K562 (cell line): ENCODE measurements around the gene AP1M1. TPM values are rescaled to one million over a fixed set of nuclear protein-coding genes. Genes with fewer than 3 reads are reported as not detected.

Experiments
- ATAC-seq: fragments of 200-7000 bp; cut with Tn5 transposase; 3 replicates; pipeline ENCODE4 v1.9.1; 2020; ENCODE audit warnings: moderate library complexity
- BruUV-seq: library from RNA; stranded (reverse); fragments of 400-500 nt; replicated peaks from 2 replicates; lab custom pipeline; 2021; lab: Mats Ljungman, UMichigan
- CTCF ChIA-PET: fragments of 300-600 bp; formaldehyde crosslinking; extraction: SDS; loops from one replicate; lab custom pipeline; 2021; ENCODE audit warnings: low intra/inter-chr PET ratio; lab: Yijun Ruan, JAX
- POLR2A ChIA-PET: fragments of 300-600, 350-650 bp; sonication (Branson Sonifier 250); formaldehyde crosslinking; extraction: SDS; loops from one replicate; lab custom pipeline; 2021; ENCODE audit warnings: antibody characterized with exemption, inconsistent platforms; lab: Yijun Ruan, JAX
- DNase-seq, 4 experiments: peaks; one replicate each; pipeline versions ENCODE4 v3.0.0 to v3.0.0-alpha.2; 2011 to 2018; ENCODE audit warnings: low spot score in 3 of 4, mixed read lengths in 3 of 4; ENCODE audit errors: extremely low read depth in 1 of 4
- FAIRE-seq: peaks from 2 replicates; lab custom pipeline; 2011; peaks lifted over from hg19 to GRCh38; lab: Jason Lieb, UNC
- H2AFZ ChIP-seq: 2 replicates; pipeline ENCODE4 v1.6.0; 2011; ENCODE audit warnings: low read depth, low read length, control low read depth, inconsistent platforms
- H3K27ac ChIP-seq: fragments of 200-600 bp; 3 replicates; pipeline ENCODE4 v1.8.0; 2011; ENCODE audit warnings: low read depth, mild to moderate bottlenecking, control low read depth, inconsistent platforms, low read length, moderate library complexity, mixed read lengths; ENCODE audit errors: extremely low read depth
- H3K27me3 ChIP-seq, 2 experiments: fragments of 300-600 bp in 1 of 2; 2 replicates in 1 of 2; 3 replicates in 1 of 2; pipeline versions ENCODE4 v1.6.0 to v1.8.0; 2011; ENCODE audit warnings: inconsistent platforms in 2 of 2, low read length in 2 of 2, mild to moderate bottlenecking in 1 of 2, mixed read lengths in 1 of 2, moderate library complexity in 1 of 2; ENCODE audit not compliant: control insufficient read depth in 2 of 2, insufficient read depth in 2 of 2
- H3K36me3 ChIP-seq: fragments of 300-600 bp; 3 replicates; pipeline ENCODE4 v1.8.0; 2011; ENCODE audit warnings: mild to moderate bottlenecking, low read length, inconsistent platforms; ENCODE audit not compliant: control insufficient read depth, insufficient read depth
- H3K4me1 ChIP-seq, 2 experiments: fragments of 200-600 bp in 1 of 2; replicated peaks in 1 of 2; 2 replicates in 1 of 2; 3 replicates in 1 of 2; pipeline versions ENCODE4 v1.5.1 to v1.8.0; 2011; ENCODE audit warnings: inconsistent platforms in 2 of 2, low read length in 2 of 2, mild to moderate bottlenecking in 1 of 2, mixed read lengths in 1 of 2, moderate library complexity in 1 of 2; ENCODE audit not compliant: control insufficient read depth in 2 of 2, insufficient read depth in 2 of 2
- H3K4me2 ChIP-seq: 2 replicates; pipeline ENCODE4 v1.6.1; 2011; ENCODE audit warnings: low read length, control low read depth, inconsistent platforms, mixed read lengths; ENCODE audit not compliant: insufficient read depth
- H3K4me3 ChIP-seq: fragments of 200-600 bp; sonication (generic), shearing (Covaris generic); 2 replicates; pipeline ENCODE4 v1.5.1; 2016; ENCODE audit warnings: control low read depth, inconsistent platforms
- H3K79me2 ChIP-seq: fragments of 200-600 bp; 3 replicates; pipeline ENCODE4 v1.8.0; 2011; ENCODE audit warnings: low read length, inconsistent platforms; ENCODE audit not compliant: control insufficient read depth, insufficient read depth
- H3K9ac ChIP-seq, 2 experiments: 2 replicates each; pipeline versions ENCODE4 v1.6.0 to v1.6.1; 2011; ENCODE audit warnings: low read depth in 2 of 2, low read length in 2 of 2, control low read depth in 1 of 2, inconsistent platforms in 1 of 2, mild to moderate bottlenecking in 1 of 2, mixed read lengths in 1 of 2; ENCODE audit not compliant: insufficient read depth in 1 of 2
- H3K9me1 ChIP-seq: one replicate; pipeline ENCODE4 v1.6.0; 2011; ENCODE audit warnings: inconsistent platforms, mild to moderate bottlenecking, low read length, moderate library complexity; ENCODE audit not compliant: control insufficient read depth, insufficient read depth
- H3K9me3 ChIP-seq: replicated peaks from 2 replicates; pipeline ENCODE4 v1.5.1; 2011; ENCODE audit warnings: low read depth, low read length, inconsistent platforms; ENCODE audit not compliant: control insufficient read depth, insufficient read depth
- H4K20me1 ChIP-seq: replicated peaks from 2 replicates; pipeline ENCODE4 v1.6.1; 2011; ENCODE audit warnings: low read length, inconsistent platforms, mixed read lengths; ENCODE audit not compliant: control insufficient read depth, insufficient read depth
- ARID1B ChIP-seq: fragments of 450-650 bp; IDR thresholded peaks from 2 replicates; pipeline ENCODE4 v1.6.1; 2016; ENCODE audit warnings: antibody characterized with exemption, mild to moderate bottlenecking, inconsistent platforms
- ATF1 ChIP-seq, 2 experiments: fragments of 450-650 bp in 1 of 2; IDR thresholded peaks; 2 replicates each; pipeline ENCODE4 v1.6.1; 2016; ENCODE audit warnings: missing compliant biosample characterization in 1 of 2, missing genetic modification characterization in 1 of 2
- ATF7 ChIP-seq: fragments of 450-650 bp; IDR thresholded peaks from 2 replicates; pipeline ENCODE4 v1.7.1; 2014; ENCODE audit warnings: mild to moderate bottlenecking, moderate library complexity
- C11orf30 ChIP-seq: fragments of 450-650 bp; IDR thresholded peaks from 2 replicates; pipeline ENCODE4 v1.6.1; 2016; ENCODE audit warnings: low read depth, mild to moderate bottlenecking
- CBFA2T2 ChIP-seq: fragments of 450-650 bp; conservative IDR thresholded peaks from 2 replicates; pipeline ENCODE4 v1.6.1; 2017; ENCODE audit warnings: mild to moderate bottlenecking
- CEBPG ChIP-seq, 3 experiments: fragments of 200-800 bp in 1 of 3; sonication (Bioruptor generic) in 1 of 3; sonication (generic) in 1 of 3; formaldehyde crosslinking in 1 of 3; IDR thresholded peaks in 2 of 3; conservative IDR thresholded peaks in 1 of 3; 2 replicates each; pipeline versions ENCODE4 v1.6.1 to v1.8.0; 2016 to 2022; ENCODE audit warnings: missing compliant biosample characterization in 2 of 3, missing genetic modification characterization in 2 of 3, mild to moderate bottlenecking in 1 of 3, missing genetic modification reagents in 1 of 3
- HMBOX1 ChIP-seq: sonication (generic); IDR thresholded peaks from 2 replicates; pipeline ENCODE4 v1.6.1; 2016
- HOXB6 ChIP-seq: fragments of 250-450 bp; sonication (Bioruptor Pico); IDR thresholded peaks from 2 replicates; pipeline ENCODE4 v1.5.1; 2022; ENCODE audit warnings: mild to moderate bottlenecking, borderline replicate concordance
- MEIS2 ChIP-seq: fragments of 450-650 bp; IDR thresholded peaks from 2 replicates; pipeline ENCODE4 v1.6.1; 2014; ENCODE audit warnings: mild to moderate bottlenecking; ENCODE audit not compliant: partially characterized antibody
- NR3C1 ChIP-seq: sonication (generic); formaldehyde crosslinking; IDR thresholded peaks from 2 replicates; pipeline ENCODE4 v1.8.1; 2022; ENCODE audit warnings: missing genetic modification reagents
- PRDM10 ChIP-seq: fragments of 450-650 bp; IDR thresholded peaks from 2 replicates; pipeline ENCODE4 v1.6.1; 2018; ENCODE audit not compliant: partially characterized antibody
- RCOR1 ChIP-seq, 2 experiments: IDR thresholded peaks; 2 replicates each; pipeline ENCODE4 v1.6.1; 2012; ENCODE audit warnings: low read depth in 2 of 2, low read length in 2 of 2, borderline replicate concordance in 1 of 2, improper control_type of control experiment in 1 of 2
- SMAD1 ChIP-seq: fragments of 150-350 bp; IDR thresholded peaks from 2 replicates; pipeline ENCODE4 v1.6.1; 2014; ENCODE audit warnings: low read length, low read depth; ENCODE audit not compliant: partially characterized antibody
- SMARCE1 ChIP-seq: fragments of 450-650 bp; IDR thresholded peaks from 2 replicates; pipeline ENCODE4 v1.7.1; 2016; ENCODE audit warnings: mild to moderate bottlenecking
- ZNF263 ChIP-seq: sonication (generic); formaldehyde crosslinking; IDR thresholded peaks from 2 replicates; pipeline ENCODE4 v1.8.0; 2022; ENCODE audit warnings: mild to moderate bottlenecking, missing genetic modification reagents, borderline replicate concordance
- ZNF589 ChIP-seq: fragments of 200-800 bp; sonication (Bioruptor generic); IDR thresholded peaks from 2 replicates; pipeline ENCODE4 v1.6.1; 2016; ENCODE audit warnings: low read depth, missing genetic modification characterization, missing compliant biosample characterization
- WGBS: fragments of 100-300 bp; shearing (Covaris generic); methylation state at CpG from one replicate; pipeline ENCODE4 v1.1.6; 2016; ENCODE audit warnings: low coverage, mixed read lengths; ENCODE audit not compliant: insufficient coverage; ENCODE audit errors: missing lambda C conversion rate; 5-methylcytosine and 5-hydroxymethylcytosine counted together
- in situ Hi-C: fragments of 300-500 bp; cut with MboI; formaldehyde crosslinking; loops from 4 replicates; pipeline ENCODE4 v1.15.0; 2018; ENCODE audit warnings: inconsistent platforms, mixed read lengths
- intact Hi-C: fragments of 100-400 bp; cut with micrococcal nuclease; formaldehyde crosslinking; loops from 2 replicates; pipeline ENCODE4 v1.14.2; 2022
- polyA plus RNA-seq, 8 experiments: library from polyadenylated mRNA; depleted of rRNA in 4 of 8; stranded (reverse) in 5 of 8; unstranded in 3 of 8; fragments of >200 nt; fragmentation: Nextera tagmentation in 2 of 8; fragmentation: Illumina TruSeq in 1 of 8; extraction: Ambion mirVana in 2 of 8; extraction: Trizol in 1 of 8; gene quantifications; 2 replicates each; pipeline versions ENCODE4 v1.2.1 to v1.2.3, GENCODE V29; 2011 to 2014; ENCODE audit warnings: inconsistent platforms in 1 of 8, missing spikeins in 1 of 8
- total RNA-seq, 7 experiments: library from RNA; depleted of rRNA in 6 of 7; stranded (reverse); fragments of >200 nt in 6 of 7; fragmentation: Illumina TruSeq in 2 of 7; extraction: Trizol in 2 of 7; gene quantifications; 2 replicates each; pipeline versions ENCODE4 v1.2.1 to v1.2.3, GENCODE V29; 2011 to 2021; ENCODE audit warnings: low replicate concordance in 1 of 7

The AP1M1 gene
- total and polyA plus RNA-seq, 9 of the 15 experiments (the other 6 are each of a cell fraction or from before 2014, with no cell fraction given), result 0.87 to 56.2 (median 29.1) TPM

- Histone ChIP-seq H3K9me1 (no peaks in the 10 kb centered on the region), H3K27ac (no peak overlapping the region), H3K36me3 (no peaks in the 10 kb centered on the region), H2AFZ (0 out of 2 replicates have a peak overlapping the region, but pooled peaks have one; percentile 7), H3K4me1 (peaks cover 2 to 12% of the 10 kb centered on the region in 2 experiments; a peak in 2 of 5 replicates), H3K79me2 (no peaks in the 10 kb centered on the region), H3K9me3 (peaks cover 4% of the 10 kb centered on the region; the same call in 1 of the 2 replicates), H4K20me1 (no peaks in the 10 kb centered on the region), H3K9ac (no peak overlapping the region), H3K4me2 (peak overlapping the region; percentile 9; the same call in 1 of the 2 replicates), H3K4me3 (no peak overlapping the region), H3K27me3 (peaks cover 0 to 12% of the 10 kb centered on the region in 2 experiments; a peak in 2 of 5 replicates)
- ATAC-seq (peak; percentile 88), DNase-seq (peak; percentile 41 to 68 (median 54)), FAIRE-seq (peak; percentile 86)
- ChIA-PET CTCF (no interaction called here), POLR2A (no interaction called here)
- 9% methylated on average over 26 of the region's 27 CpGs for WGBS
- intact Hi-C loops, result no loop called here
- BruUV-seq, result no TSS peak
- in situ Hi-C loops, result no loop called here
- peak; percentile 16 for TF ChIP-seq PRDM10
- TF ChIP-seq CEBPG (CRISPR knock-in tag; IDR thresholded peaks at IDR 0.05), result no peak
- peak; percentile 70 to 82 for TF ChIP-seq CEBPG (tag; conservative IDR thresholded peaks at IDR 0.05 in 1 of 2, IDR thresholded peaks at IDR 0.05 in 1 of 2)
- TF ChIP-seq SMAD1, result no peak
- TF ChIP-seq C11orf30, result peak; percentile 68
- 0 out of 2 replicates have a peak, but pooled peaks have one; percentile 15 for TF ChIP-seq ATF7
- peak; percentile 52 for TF ChIP-seq ARID1B
- TF ChIP-seq ATF1 (CRISPR knock-in tag; IDR thresholded peaks at IDR 0.05), result no peak
- 0 out of 2 replicates have a peak, but pooled peaks have one; percentile 28 for TF ChIP-seq ATF1 (tag; IDR thresholded peaks at IDR 0.05)
- peak; percentile 6 for TF ChIP-seq MEIS2
- no peak for TF ChIP-seq HMBOX1
- no peak for TF ChIP-seq ZNF263
- TF ChIP-seq NR3C1, result no peak
- TF ChIP-seq SMARCE1, result 0 out of 2 replicates have a peak, but pooled peaks have one; percentile 36
- 0 out of 2 replicates have a peak, but pooled peaks have one; percentile 34 for TF ChIP-seq ZNF589 (CRISPR knock-in tag)
- peak; percentile 30; the same call in 1 of the 2 replicates for TF ChIP-seq CBFA2T2
- no peak for TF ChIP-seq HOXB6 (CRISPR knock-in tag)
- TF ChIP-seq RCOR1 (IDR thresholded peaks at IDR 0.05; ENCODE audit: borderline replicate concordance in 1 of 2, low read depth in 2 of 2, low read length in 2 of 2), result peak in 1 of 2 experiments; percentile 34; a peak in 1 of 4 replicates
These were observed 95.7 kb downstream of the AP1M1 start for GRCh38 chr19:16293118-16294091.
